DMS53 treated with DMSO at 0.1 percent for 48 hours (cell line): ENCODE data around the gene LGALS7.

Source experiments
- DNase-seq: peaks from one replicate; lab custom pipeline; 2025; ENCODE audit not compliant: unreplicated experiment; lab: John Stamatoyannopoulos, UW

LGALS7 gene

GRCh38 chr19:38741670-38742069 lies 31.6 kb downstream of the LGALS7 start:
- DNase-seq = no peak

- DNase-seq = no peak
These were observed 32.4 kb downstream of the LGALS7 start for GRCh38 chr19:38740932-38741331.

GRCh38 chr19:38740257-38740592 lies 33.1 kb downstream of the LGALS7 start:
- DNase-seq = no peak

GRCh38 chr19:38739440-38740256 lies 33.7 kb downstream of the LGALS7 start:
- DNase-seq = no peak

GRCh38 chr19:38737921-38738737 lies 35.2 kb downstream of the LGALS7 start:
- no peak for DNase-seq

- DNase-seq = no peak
These were observed 35.9 kb downstream of the LGALS7 start for GRCh38 chr19:38737281-38737865.

GRCh38 chr19:38736413-38737280 lies 36.7 kb downstream of the LGALS7 start:
- peak; percentile 80 for DNase-seq

- peak; percentile 28 for DNase-seq
These were observed 37.3 kb downstream of the LGALS7 start for GRCh38 chr19:38736036-38736412.

GRCh38 chr19:38735257-38735686 lies 38.0 kb downstream of the LGALS7 start:
- DNase-seq = no peak

- DNase-seq = peak; percentile 45
These were observed 38.7 kb downstream of the LGALS7 start for GRCh38 chr19:38734426-38735256.

- DNase-seq = no peak
These were observed 39.2 kb downstream of the LGALS7 start for GRCh38 chr19:38734176-38734425.

GRCh38 chr19:38733493-38734175 lies 39.7 kb downstream of the LGALS7 start:
- peak; percentile 22 for DNase-seq

GRCh38 chr19:38733241-38733492 lies 40.1 kb downstream of the LGALS7 start:
- no peak for DNase-seq

- peak; percentile 92 for DNase-seq
These were observed 41.5 kb downstream of the LGALS7 start for GRCh38 chr19:38731654-38732301.

GRCh38 chr19:38730731-38731589 lies 42.4 kb downstream of the LGALS7 start:
- DNase-seq = no peak

GRCh38 chr19:38730470-38730730 lies 42.9 kb downstream of the LGALS7 start:
- DNase-seq = no peak

- DNase-seq = peak; percentile 25
These were observed 43.5 kb downstream of the LGALS7 start for GRCh38 chr19:38729653-38730469.
